Neural crest cell (in vitro differentiated cells): ENCODE results near the gene DUSP7. TPM values are rescaled to one million over a fixed set of nuclear protein-coding genes. Genes with fewer than 3 reads are reported as not detected.
A peak's percentile ranks its signal among the peaks of the same experiment; 100 is the strongest.
"Not testable (repeated sequence)": the region's sequence is repeated elsewhere in the genome, so short reads cannot be mapped to it uniquely, and the experiment has no call there.

Experiments used
- DNase-seq: peaks from one replicate; pipeline ENCODE4 v3.0.0; 2021; ENCODE audit warnings: low read depth, mixed read lengths, low spot score
- H3K27ac Mint-ChIP-seq: one replicate; pipeline ENCODE4 v1.8.0; 2021; ENCODE audit warnings: mild to moderate bottlenecking, mixed read lengths; ENCODE audit not compliant: unreplicated experiment
- H3K27me3 Mint-ChIP-seq: 2 replicates; pipeline ENCODE4 v1.8.0; 2021; ENCODE audit warnings: low read depth, mild to moderate bottlenecking, mixed read lengths
- H3K36me3 Mint-ChIP-seq: 2 replicates; pipeline ENCODE4 v1.8.0; 2021; ENCODE audit warnings: low read depth, mild to moderate bottlenecking, mixed read lengths
- H3K4me1 Mint-ChIP-seq: 2 replicates; pipeline ENCODE4 v1.8.0; 2021; ENCODE audit warnings: mixed read lengths
- H3K4me3 Mint-ChIP-seq: one replicate; pipeline ENCODE4 v1.8.0; 2021; ENCODE audit warnings: mild to moderate bottlenecking, mixed read lengths
- H3K9me3 Mint-ChIP-seq: 2 replicates; pipeline ENCODE4 v1.8.0; 2021; ENCODE audit warnings: mixed read lengths
- CTCF ChIP-seq: fragments of 200-600 bp; sonication (generic); conservative IDR thresholded peaks from 2 replicates; pipeline ENCODE4 v1.5.0; 2021; ENCODE audit warnings: antibody characterized with exemption, mild to moderate bottlenecking
- total RNA-seq: library from RNA; stranded (reverse); gene quantifications from 2 replicates; pipeline ENCODE4 v1.2.1, GENCODE V29; 2021

Gene DUSP7
- total RNA-seq, 1 donor from 2014 or later: 24.2 TPM

- Mint-ChIP-seq H3K27ac (no peak overlapping the region), H3K4me3 (no peak overlapping the region), H3K36me3 (no peaks in the 10 kb centered on the region), H3K4me1 (peaks cover 19% of the 10 kb centered on the region), H3K27me3 (no peaks in the 10 kb centered on the region), H3K9me3 (no peaks in the 10 kb centered on the region)
- no peak for TF ChIP-seq CTCF
- no peak for DNase-seq
Observed at GRCh38 chr3:52047295-52047960, 8.9 kb downstream of the DUSP7 start.

- peak overlapping the region; percentile 97 for H3K27ac Mint-ChIP-seq
- no peak for DNase-seq
- H3K9me3 Mint-ChIP-seq: no peaks in the 10 kb centered on the region
- no peaks in the 10 kb centered on the region for H3K36me3 Mint-ChIP-seq
- peak overlapping the region; percentile 67 for H3K4me3 Mint-ChIP-seq
- no peaks in the 10 kb centered on the region for H3K27me3 Mint-ChIP-seq
- no peak for TF ChIP-seq CTCF
- peaks cover 18% of the 10 kb centered on the region for H3K4me1 Mint-ChIP-seq
Observed at GRCh38 chr3:52046902-52047239, 9.5 kb downstream of the DUSP7 start.

- Mint-ChIP-seq H3K9me3 (no peaks in the 10 kb centered on the region), H3K36me3 (no peaks in the 10 kb centered on the region), H3K4me1 (peaks cover 19% of the 10 kb centered on the region), H3K27ac (peak overlapping the region; percentile 97), H3K27me3 (no peaks in the 10 kb centered on the region), H3K4me3 (peak overlapping the region; percentile 67)
- no peak for DNase-seq
- no peak for TF ChIP-seq CTCF
Observed at GRCh38 chr3:52046186-52046901, 10.0 kb downstream of the DUSP7 start.

- Mint-ChIP-seq H3K36me3 (no peaks in the 10 kb centered on the region), H3K27me3 (no peaks in the 10 kb centered on the region), H3K4me3 (peak overlapping the region; percentile 76), H3K4me1 (peaks cover 30% of the 10 kb centered on the region), H3K27ac (peak overlapping the region; percentile 81), H3K9me3 (no peaks in the 10 kb centered on the region)
- DNase-seq: no peak
- no peak for TF ChIP-seq CTCF
Observed at GRCh38 chr3:52044869-52045619, 11.3 kb downstream of the DUSP7 start.

- DNase-seq: no peak
- H3K4me3 Mint-ChIP-seq: no peak overlapping the region
- no peak overlapping the region for H3K27ac Mint-ChIP-seq
- peaks cover 38% of the 10 kb centered on the region for H3K4me1 Mint-ChIP-seq
- no peak for TF ChIP-seq CTCF
- no peaks in the 10 kb centered on the region for H3K36me3 Mint-ChIP-seq
- H3K9me3 Mint-ChIP-seq: no peaks in the 10 kb centered on the region
- H3K27me3 Mint-ChIP-seq: no peaks in the 10 kb centered on the region
Observed at GRCh38 chr3:52043750-52044149, 12.6 kb downstream of the DUSP7 start.

- not testable (repeated sequence) for H3K27me3 Mint-ChIP-seq, H3K27ac Mint-ChIP-seq, H3K36me3 Mint-ChIP-seq, H3K9me3 Mint-ChIP-seq, DNase-seq, H3K4me3 Mint-ChIP-seq
- H3K4me1 Mint-ChIP-seq: peaks cover 38% of the 10 kb centered on the region
Observed at GRCh38 chr3:52043039-52043438, 13.3 kb downstream of the DUSP7 start.
